Fibroblast of lung (primary cell): Measurements from ENCODE around the gene ARHGEF7. TPM values are rescaled to one million over a fixed set of nuclear protein-coding genes. Genes with fewer than 3 reads are reported as not detected.
A peak's percentile ranks its signal among the peaks of the same experiment; 100 is the strongest.

ENCODE experiments used
- DNase-seq, 2 donors: peaks; one replicate each; pipeline versions ENCODE4 v3.0.0 to v3.0.0-alpha.2; 2010; ENCODE audit warnings: low read depth in 2 of 2
- H2AFZ ChIP-seq: 2 replicates; pipeline ENCODE4 v1.5.1; 2012; ENCODE audit warnings: low read length, control low read depth, inconsistent platforms
- H3K27ac ChIP-seq: 2 replicates; pipeline ENCODE4 v1.5.1; 2011; ENCODE audit warnings: low read length, control low read depth; ENCODE audit not compliant: insufficient read depth
- H3K27me3 ChIP-seq: 2 replicates; pipeline ENCODE4 v1.5.1; 2011; ENCODE audit warnings: mild to moderate bottlenecking, low read length; ENCODE audit not compliant: control insufficient read depth, insufficient read depth
- H3K36me3 ChIP-seq: 2 replicates; pipeline ENCODE4 v1.5.1; 2011; ENCODE audit warnings: low read length; ENCODE audit not compliant: control insufficient read depth, insufficient read depth
- H3K4me1 ChIP-seq: 2 replicates; pipeline ENCODE4 v1.5.1; 2011; ENCODE audit warnings: low read length; ENCODE audit not compliant: control insufficient read depth, insufficient read depth; ENCODE audit errors: extremely low read depth
- H3K4me2 ChIP-seq: 2 replicates; pipeline ENCODE4 v1.5.1; 2011; ENCODE audit warnings: low read length, control low read depth; ENCODE audit not compliant: insufficient read depth; ENCODE audit errors: extremely low read depth
- H3K4me3 ChIP-seq, 4 experiments: fragments of 200-600 bp in 1 of 4; sonication (generic) in 1 of 4; replicated peaks in 1 of 4; 2 replicates each; pipeline ENCODE4 v1.5.1; 2011 to 2016; ENCODE audit warnings: low read length in 4 of 4, low read depth in 3 of 4, mild to moderate bottlenecking in 3 of 4, control low read depth in 2 of 4, inconsistent platforms in 1 of 4, mixed read lengths in 1 of 4; ENCODE audit not compliant: insufficient read depth in 1 of 4; ENCODE audit errors: control extremely low read depth in 1 of 4
- H3K79me2 ChIP-seq: 2 replicates; pipeline ENCODE4 v1.5.1; 2012; ENCODE audit warnings: mild to moderate bottlenecking, low read length, inconsistent platforms; ENCODE audit not compliant: control insufficient read depth, insufficient read depth
- H3K9ac ChIP-seq: 2 replicates; pipeline ENCODE4 v1.5.1; 2011; ENCODE audit warnings: mild to moderate bottlenecking, low read length, control low read depth; ENCODE audit not compliant: insufficient read depth
- H3K9me3 ChIP-seq: 2 replicates; pipeline ENCODE4 v1.5.1; 2012; ENCODE audit warnings: low read depth, low read length; ENCODE audit not compliant: control insufficient read depth, insufficient read depth
- H4K20me1 ChIP-seq: 2 replicates; pipeline ENCODE4 v1.5.1; 2011; ENCODE audit warnings: low read length; ENCODE audit not compliant: control insufficient read depth, insufficient read depth; ENCODE audit errors: extremely low read depth
- CTCF ChIP-seq, 2 donors: IDR thresholded peaks in 1 of 2; conservative IDR thresholded peaks in 1 of 2; 1 replicate in 1 of 2; 2 replicates in 1 of 2; pipeline ENCODE4 v1.5.1; 2011 to 2012; ENCODE audit warnings: low read length in 2 of 2, control low read depth in 1 of 2, inconsistent platforms in 1 of 2, low read depth in 1 of 2, mild to moderate bottlenecking in 1 of 2
- EZH2 ChIP-seq: IDR thresholded peaks from 2 replicates; pipeline ENCODE4 v1.5.1; 2012; ENCODE audit warnings: low read length, control low read depth, mild to moderate bottlenecking; ENCODE audit errors: missing control alignments
- polyA plus RNA-seq, 2 donors: library from polyadenylated mRNA; depleted of rRNA in 1 of 2; stranded (reverse) in 1 of 2; unstranded in 1 of 2; fragments of >200 nt; gene quantifications; 2 replicates each; pipeline ENCODE4 v1.2.1, GENCODE V29; 2011 to 2012; ENCODE audit warnings: missing spikeins in 1 of 2
- total RNA-seq: library from RNA; depleted of rRNA; stranded (reverse); fragments of >200 nt; gene quantifications from 2 replicates; pipeline ENCODE4 v1.2.1, GENCODE V29; 2014

ARHGEF7 gene
- total and polyA plus RNA-seq, 2 donors (not counting 1 experiment from before 2014, with no cell fraction given): 29.1 to 42.8 TPM

DNA sequence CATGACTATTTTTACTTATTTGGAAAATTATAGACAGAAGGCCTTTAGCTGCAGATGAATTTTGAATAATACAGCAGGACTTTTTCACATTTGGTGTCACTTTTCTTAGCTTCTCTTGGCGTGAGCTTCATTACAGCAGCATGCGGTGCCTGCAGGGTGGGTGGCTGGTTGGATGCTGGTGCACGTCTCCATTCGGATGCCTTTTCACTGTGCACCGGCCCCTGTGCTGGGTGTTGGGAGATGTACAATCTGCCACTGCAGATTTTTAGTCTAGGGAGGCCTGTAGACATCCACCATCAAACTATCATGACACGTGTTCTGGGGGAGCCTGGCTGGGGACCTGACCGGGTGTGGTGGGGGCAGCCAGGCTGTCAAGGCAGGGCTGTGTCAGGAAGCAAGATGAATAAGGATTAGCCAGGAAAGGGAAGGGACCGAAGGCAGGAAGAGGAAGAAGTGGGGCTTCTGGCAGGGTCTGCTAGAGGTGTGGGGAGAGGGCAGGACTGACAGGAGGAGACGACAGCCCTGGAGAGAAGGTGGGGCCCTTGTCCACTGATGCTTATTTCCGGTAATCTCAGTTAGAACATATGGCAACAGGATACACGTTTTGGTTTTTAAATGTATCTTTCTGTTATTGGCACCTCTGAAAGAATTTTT, 88.8 kb downstream of the ARHGEF7 start:
- Histone ChIP-seq H3K4me2 (peak overlapping the region; percentile 90), H3K4me1 (peaks cover 12% of the 10 kb centered on the region), H3K9me3 (no peaks in the 10 kb centered on the region), H4K20me1 (no peaks in the 10 kb centered on the region), H3K4me3 (peak overlapping the region in 2 of 4 experiments; percentile 35 to 42), H3K27ac (peak overlapping the region; percentile 50), H2AFZ (no peak overlapping the region), H3K9ac (no peak overlapping the region), H3K27me3 (no peaks in the 10 kb centered on the region), H3K79me2 (peaks cover 63% of the 10 kb centered on the region), H3K36me3 (peaks cover 1% of the 10 kb centered on the region)
- DNase-seq: no peak
- TF ChIP-seq CTCF (conservative IDR thresholded peaks at IDR 0.05 in 1 of 2, IDR thresholded peaks at IDR 0.05 in 1 of 2; ENCODE audit: low read depth in 1 of 2, low read length in 2 of 2) (no peak), EZH2 (no peak)

GRCh38 chr13:111204438-111205177, 89.5 kb downstream of the ARHGEF7 start:
- no peaks in the 10 kb centered on the region for H3K9me3 ChIP-seq
- peak overlapping the region; percentile 21 for H3K9ac ChIP-seq
- peak overlapping the region; percentile 90 for H3K4me2 ChIP-seq
- H2AFZ ChIP-seq: no peak overlapping the region
- H3K4me3 ChIP-seq: peak overlapping the region in 3 of 4 experiments; percentile 1 to 42 (median 35)
- TF ChIP-seq EZH2 (no peak), CTCF (conservative IDR thresholded peaks at IDR 0.05 in 1 of 2, IDR thresholded peaks at IDR 0.05 in 1 of 2; ENCODE audit: low read depth in 1 of 2, low read length in 2 of 2) (no peak)
- DNase-seq: peak; percentile 70 to 86
- peak overlapping the region; percentile 50 for H3K27ac ChIP-seq
- peaks cover 1% of the 10 kb centered on the region for H3K36me3 ChIP-seq
- peaks cover 59% of the 10 kb centered on the region for H3K79me2 ChIP-seq
- peaks cover 15% of the 10 kb centered on the region for H3K4me1 ChIP-seq
- no peaks in the 10 kb centered on the region for H4K20me1 ChIP-seq
- no peaks in the 10 kb centered on the region for H3K27me3 ChIP-seq

GRCh38 chr13:111206148-111206547, 91.0 kb downstream of the ARHGEF7 start:
- H4K20me1 ChIP-seq: no peaks in the 10 kb centered on the region
- no peak overlapping the region for H3K27ac ChIP-seq
- H2AFZ ChIP-seq: no peak overlapping the region
- no peak overlapping the region for H3K4me3 ChIP-seq
- no peak overlapping the region for H3K4me2 ChIP-seq
- no peak overlapping the region for H3K9ac ChIP-seq
- no peak for DNase-seq
- peaks cover 22% of the 10 kb centered on the region for H3K4me1 ChIP-seq
- H3K27me3 ChIP-seq: no peaks in the 10 kb centered on the region
- peaks cover 1% of the 10 kb centered on the region for H3K36me3 ChIP-seq
- no peaks in the 10 kb centered on the region for H3K9me3 ChIP-seq
- TF ChIP-seq EZH2: no peak
- TF ChIP-seq CTCF (conservative IDR thresholded peaks at IDR 0.05 in 1 of 2, IDR thresholded peaks at IDR 0.05 in 1 of 2; ENCODE audit: low read depth in 1 of 2, low read length in 2 of 2): no peak
- peaks cover 48% of the 10 kb centered on the region for H3K79me2 ChIP-seq
